Thyroid gland (tissue), 4 donors: Measurements from ENCODE around the gene FAM193B. TPM values are rescaled to one million over a fixed set of nuclear protein-coding genes. Genes with fewer than 3 reads are reported as not detected.

Experiments
- DNase-seq, 2 donors: peaks; one replicate each; pipeline ENCODE4 v3.0.0-alpha.2; 2019
- H3K27ac ChIP-seq, 3 donors: fragments of 200-600 bp; sonication (generic); 1 replicate in 2 of 3; 2 replicates in 1 of 3; pipeline ENCODE4 v1.5.1; 2016 to 2019; ENCODE audit warnings: mild to moderate bottlenecking in 1 of 3, moderate library complexity in 1 of 3
- H3K27me3 ChIP-seq: fragments of 200-600 bp; sonication (generic); one replicate; pipeline ENCODE4 v1.5.1; 2019
- H3K36me3 ChIP-seq, 2 donors: fragments of 200-600 bp; sonication (generic); one replicate each; pipeline ENCODE4 v1.5.1; 2016 to 2019
- H3K4me1 ChIP-seq, 2 donors: fragments of 200-600 bp; sonication (generic); one replicate each; pipeline ENCODE4 v1.5.1; 2017 to 2019
- H3K4me3 ChIP-seq, 3 donors: fragments of 200-600 bp; sonication (generic); replicated peaks in 1 of 3; 1 replicate in 2 of 3; 2 replicates in 1 of 3; pipeline ENCODE4 v1.5.1; 2016; ENCODE audit warnings: mild to moderate bottlenecking in 1 of 3
- H3K9me3 ChIP-seq: fragments of 200-600 bp; sonication (generic); one replicate; pipeline ENCODE4 v1.5.1; 2017
- POLR2A ChIP-seq, 2 donors: fragments of 450-650 bp; IDR thresholded peaks; one replicate each; pipeline ENCODE4 v1.6.1; 2017; ENCODE audit warnings: antibody characterized with exemption in 2 of 2, mild to moderate bottlenecking in 2 of 2, moderate library complexity in 1 of 2
- WGBS, 2 donors: methylation state at CpG; one replicate each; pipeline ENCODE4 v1.1.5; 2017; 5-methylcytosine and 5-hydroxymethylcytosine counted together
- intact Hi-C: fragments of 100-400 bp; cut with DNase I; formaldehyde crosslinking; loops from one replicate; pipeline ENCODE4 v1.15.1; 2023
- total RNA-seq, 4 donors: library from RNA; depleted of rRNA; stranded (reverse); fragments of >200 nt; gene quantifications; one replicate each; pipeline ENCODE4 v1.2.3, GENCODE V29; 2016
- TF ChIP-seq, protein P1 (sequence below), 6 experiments: fragments of 200-600 bp in 3 of 6; fragments of 450-650 bp in 3 of 6; sonication (generic) in 3 of 6; IDR thresholded peaks; one replicate each; pipeline ENCODE4 v1.5.1; 2016 to 2019; ENCODE audit warnings: antibody characterized with exemption in 6 of 6, mild to moderate bottlenecking in 2 of 6, inconsistent platforms in 1 of 6, moderate library complexity in 1 of 6

The FAM193B gene
- total RNA-seq: 10 to 100 TPM; 38.0 to 54.7 (median 46.6) TPM

DNA sequence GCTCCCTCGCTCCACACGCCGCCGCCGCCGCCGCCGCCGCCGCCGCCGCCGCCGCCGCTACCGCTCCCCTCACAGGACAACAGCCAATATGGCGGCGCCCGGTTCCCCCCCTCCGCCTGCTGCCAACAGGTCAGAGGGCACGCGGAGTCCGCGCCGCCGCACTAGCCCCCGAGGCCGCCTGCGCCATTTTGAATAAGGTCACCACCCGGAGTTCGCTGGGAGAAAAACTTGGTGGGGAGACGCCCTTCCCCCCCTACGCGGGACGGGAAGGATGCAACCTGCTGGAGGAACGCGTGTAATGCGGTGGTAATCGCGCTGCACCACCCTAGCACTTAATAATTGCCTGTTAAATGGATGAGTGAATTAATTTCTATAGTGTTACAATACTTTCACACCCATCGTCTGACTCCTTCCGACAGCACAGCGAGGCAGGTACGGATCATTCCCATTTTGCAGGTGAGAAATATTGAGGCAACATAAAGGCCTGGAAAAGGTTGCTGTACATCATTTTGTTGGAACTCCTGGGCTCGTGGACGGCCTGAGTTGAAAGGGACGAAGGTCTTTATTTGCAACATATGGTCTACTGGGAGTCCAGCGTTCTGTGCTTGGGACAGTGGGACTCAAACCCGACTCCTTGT is at the start of gene FAM193B:
FAM193B (minus strand) TSS at position 90 of the 638 bp plus-strand sequence. CDS start 105 bp downstream, outside the sequence.
- WGBS, 2 donors: 23% methylated on average over 19 to 22 of the region's 49 CpGs
- Histone ChIP-seq H3K4me3 (peak within 1 kb of the TSS; percentile 35 to 92 (median 61)), H3K36me3 (no peaks in the 10 kb centered on the region), H3K4me1 (peaks cover 11 to 13% of the 10 kb centered on the region in 2 donors), H3K27ac (peak within 1 kb of the TSS in 2 of 3 donors; percentile 57 to 75), H3K9me3 (no peaks in the 10 kb centered on the region), H3K27me3 (no peaks in the 10 kb centered on the region)
- intact Hi-C loops: no loop called here
- TF ChIP-seq POLR2A (IDR thresholded peaks at IDR 0.05): peak in 1 of 2 donors; percentile 52
- TF ChIP-seq, protein P1, sequence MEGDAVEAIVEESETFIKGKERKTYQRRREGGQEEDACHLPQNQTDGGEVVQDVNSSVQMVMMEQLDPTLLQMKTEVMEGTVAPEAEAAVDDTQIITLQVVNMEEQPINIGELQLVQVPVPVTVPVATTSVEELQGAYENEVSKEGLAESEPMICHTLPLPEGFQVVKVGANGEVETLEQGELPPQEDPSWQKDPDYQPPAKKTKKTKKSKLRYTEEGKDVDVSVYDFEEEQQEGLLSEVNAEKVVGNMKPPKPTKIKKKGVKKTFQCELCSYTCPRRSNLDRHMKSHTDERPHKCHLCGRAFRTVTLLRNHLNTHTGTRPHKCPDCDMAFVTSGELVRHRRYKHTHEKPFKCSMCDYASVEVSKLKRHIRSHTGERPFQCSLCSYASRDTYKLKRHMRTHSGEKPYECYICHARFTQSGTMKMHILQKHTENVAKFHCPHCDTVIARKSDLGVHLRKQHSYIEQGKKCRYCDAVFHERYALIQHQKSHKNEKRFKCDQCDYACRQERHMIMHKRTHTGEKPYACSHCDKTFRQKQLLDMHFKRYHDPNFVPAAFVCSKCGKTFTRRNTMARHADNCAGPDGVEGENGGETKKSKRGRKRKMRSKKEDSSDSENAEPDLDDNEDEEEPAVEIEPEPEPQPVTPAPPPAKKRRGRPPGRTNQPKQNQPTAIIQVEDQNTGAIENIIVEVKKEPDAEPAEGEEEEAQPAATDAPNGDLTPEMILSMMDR (IDR thresholded peaks at IDR 0.05): peak in 1 of 6 experiments; percentile 16
- DNase-seq: peak; percentile 92 to 94

DNA sequence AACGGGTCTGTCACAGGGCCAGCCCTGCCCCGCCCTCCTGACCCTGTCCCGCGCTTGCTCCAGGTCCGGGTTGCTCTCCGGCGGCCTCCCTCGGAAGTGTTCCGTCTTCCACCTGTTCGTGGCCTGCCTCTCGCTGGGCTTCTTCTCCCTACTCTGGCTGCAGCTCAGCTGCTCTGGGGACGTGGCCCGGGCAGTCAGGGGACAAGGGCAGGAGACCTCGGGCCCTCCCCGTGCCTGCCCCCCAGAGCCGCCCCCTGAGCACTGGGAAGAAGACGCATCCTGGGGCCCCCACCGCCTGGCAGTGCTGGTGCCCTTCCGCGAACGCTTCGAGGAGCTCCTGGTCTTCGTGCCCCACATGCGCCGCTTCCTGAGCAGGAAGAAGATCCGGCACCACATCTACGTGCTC is 49.8 kb upstream of the FAM193B start:
- no peaks in the 10 kb centered on the region for H3K36me3 ChIP-seq
- H3K27ac ChIP-seq: no peak overlapping the region
- TF ChIP-seq, protein P1 (IDR thresholded peaks at IDR 0.05): no peak
- no peak for TF ChIP-seq POLR2A (IDR thresholded peaks at IDR 0.05)
- no peak for DNase-seq
- peaks cover 12 to 20% of the 10 kb centered on the region in 2 donors for H3K4me1 ChIP-seq
- H3K27me3 ChIP-seq: no peaks in the 10 kb centered on the region
- no peaks in the 10 kb centered on the region for H3K9me3 ChIP-seq
- 92 to 94% methylated on average over 11 to 24 of the region's 27 CpGs for WGBS, 2 donors
- intact Hi-C loops: no loop called here
- no peak overlapping the region for H3K4me3 ChIP-seq

DNA sequence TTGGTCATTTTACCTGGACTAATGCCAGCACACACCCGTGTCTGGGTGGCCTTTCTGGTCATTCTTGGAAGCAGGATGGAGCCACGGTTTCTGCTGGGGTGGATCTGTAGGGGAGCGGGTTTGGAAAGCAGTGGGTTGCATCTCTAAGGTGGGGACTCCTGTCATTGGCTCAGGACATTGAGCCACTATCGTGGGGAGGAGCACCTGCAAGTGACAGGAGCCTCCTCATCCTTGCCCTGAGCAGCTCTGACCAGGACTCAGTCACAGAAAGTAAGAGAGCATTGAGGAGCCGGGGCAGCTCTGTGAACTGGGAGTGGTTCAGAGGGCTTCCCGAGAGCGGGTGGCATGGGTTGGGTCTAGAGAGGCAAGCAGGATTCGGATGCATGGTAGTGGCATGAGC is 49.3 kb upstream of the FAM193B start:
- Histone ChIP-seq H3K4me1 (peaks cover 13 to 20% of the 10 kb centered on the region in 2 donors), H3K36me3 (no peaks in the 10 kb centered on the region), H3K9me3 (no peaks in the 10 kb centered on the region), H3K27me3 (no peaks in the 10 kb centered on the region), H3K4me3 (no peak overlapping the region), H3K27ac (no peak overlapping the region)
- DNase-seq: no peak
- intact Hi-C loops: no loop called here
- 79 to 86% methylated on average over 8 of the region's 8 CpGs for WGBS, 2 donors
- TF ChIP-seq, protein P1 (IDR thresholded peaks at IDR 0.05): no peak
- TF ChIP-seq POLR2A (IDR thresholded peaks at IDR 0.05): no peak

DNA sequence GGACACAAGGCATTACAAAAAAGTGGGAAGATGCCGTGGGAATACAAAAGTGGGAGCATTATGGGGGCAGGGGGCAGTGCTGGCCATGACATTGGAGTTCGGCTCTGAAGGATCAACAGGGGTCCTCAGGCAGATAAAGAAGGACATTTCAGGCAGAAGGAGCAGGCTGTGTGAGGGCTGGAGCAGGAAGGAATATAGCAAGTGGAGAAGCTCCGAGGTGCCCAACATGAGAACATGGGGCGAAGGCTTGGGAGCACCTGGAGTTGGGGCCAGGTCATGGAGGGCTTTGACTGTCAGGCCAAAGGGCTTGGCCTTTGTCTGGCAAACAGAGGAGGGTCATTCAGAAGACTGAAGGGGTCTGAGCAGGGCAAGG is 48.1 kb upstream of the FAM193B start:
- no peak for DNase-seq
- WGBS, 2 donors: 91 to 96% methylated on average over 4 of the region's 4 CpGs
- H3K27ac ChIP-seq: no peak overlapping the region
- intact Hi-C loops: no loop called here
- no peak overlapping the region for H3K4me3 ChIP-seq
- H3K9me3 ChIP-seq: no peaks in the 10 kb centered on the region
- no peak for TF ChIP-seq POLR2A (IDR thresholded peaks at IDR 0.05)
- TF ChIP-seq, protein P1 (IDR thresholded peaks at IDR 0.05): no peak
- H3K4me1 ChIP-seq: peaks cover 13 to 16% of the 10 kb centered on the region in 2 donors
- no peaks in the 10 kb centered on the region for H3K27me3 ChIP-seq
- H3K36me3 ChIP-seq: no peaks in the 10 kb centered on the region

DNA sequence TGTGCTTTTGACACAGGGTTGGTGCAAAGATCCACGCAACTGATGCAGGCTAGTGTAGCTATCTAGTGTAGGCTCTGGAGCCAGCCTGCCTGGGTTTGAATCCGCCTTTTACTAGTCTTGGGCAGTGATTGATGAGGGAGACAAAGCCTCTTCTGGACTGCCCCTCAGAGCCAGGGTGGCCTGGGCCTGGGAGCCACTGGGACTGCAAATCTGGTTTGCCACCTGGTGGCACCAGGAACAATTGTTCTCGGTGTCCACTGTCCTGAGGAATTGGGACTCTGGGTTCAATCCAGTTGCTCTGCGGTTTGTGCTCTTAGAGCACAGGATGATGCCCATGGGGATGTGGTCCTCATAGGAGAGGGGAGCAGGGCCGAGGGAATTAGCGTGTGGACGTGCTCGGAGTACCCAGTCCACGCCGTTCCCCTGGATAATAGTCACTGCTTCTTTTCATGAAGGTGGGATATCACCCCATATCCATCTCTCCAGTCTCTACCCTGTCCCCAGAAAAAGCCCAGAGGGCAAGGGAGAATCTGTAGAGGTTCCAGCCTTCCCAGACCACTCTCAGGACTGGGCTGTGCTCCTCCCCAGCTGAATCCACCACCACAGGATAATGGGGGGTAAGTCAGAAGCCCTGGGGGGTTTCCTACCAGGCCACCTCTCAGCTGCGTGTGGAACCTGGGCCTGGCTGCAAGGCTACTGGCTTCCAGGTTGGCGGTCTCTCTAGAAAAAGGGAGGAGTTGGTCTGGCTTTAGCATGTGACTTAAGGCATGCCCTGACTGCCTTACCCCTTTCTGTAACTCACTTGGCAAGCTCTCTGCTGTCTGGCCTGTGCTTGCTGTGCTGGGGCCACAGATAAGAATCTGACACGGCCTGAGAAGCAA is 47.5 kb upstream of the FAM193B start:
- Histone ChIP-seq H3K4me1 (peaks cover 11 to 13% of the 10 kb centered on the region in 2 donors), H3K4me3 (no peak overlapping the region)
- WGBS, 2 donors: 93% methylated on average over 10 to 12 of the region's 13 CpGs

More for the DNA sequence above, 47.5 kb upstream of the FAM193B start:
- Histone ChIP-seq H3K27ac (no peak overlapping the region), H3K9me3 (no peaks in the 10 kb centered on the region), H3K27me3 (no peaks in the 10 kb centered on the region), H3K36me3 (no peaks in the 10 kb centered on the region)
- DNase-seq: no peak
- TF ChIP-seq, protein P1 (IDR thresholded peaks at IDR 0.05): no peak
- no peak for TF ChIP-seq POLR2A (IDR thresholded peaks at IDR 0.05)
- intact Hi-C loops: no loop called here
